ENCODE measurements around the gene CCDC92B. TPM values are rescaled to one million over a fixed set of nuclear protein-coding genes. Genes with fewer than 3 reads are reported as not detected.
A peak's percentile ranks its signal among the peaks of the same experiment; 100 is the strongest.

CCDC92B gene
- total and polyA plus RNA-seq, 2 of the 4 experiments (the other 2 are of a cell fraction): not detected

DNA sequence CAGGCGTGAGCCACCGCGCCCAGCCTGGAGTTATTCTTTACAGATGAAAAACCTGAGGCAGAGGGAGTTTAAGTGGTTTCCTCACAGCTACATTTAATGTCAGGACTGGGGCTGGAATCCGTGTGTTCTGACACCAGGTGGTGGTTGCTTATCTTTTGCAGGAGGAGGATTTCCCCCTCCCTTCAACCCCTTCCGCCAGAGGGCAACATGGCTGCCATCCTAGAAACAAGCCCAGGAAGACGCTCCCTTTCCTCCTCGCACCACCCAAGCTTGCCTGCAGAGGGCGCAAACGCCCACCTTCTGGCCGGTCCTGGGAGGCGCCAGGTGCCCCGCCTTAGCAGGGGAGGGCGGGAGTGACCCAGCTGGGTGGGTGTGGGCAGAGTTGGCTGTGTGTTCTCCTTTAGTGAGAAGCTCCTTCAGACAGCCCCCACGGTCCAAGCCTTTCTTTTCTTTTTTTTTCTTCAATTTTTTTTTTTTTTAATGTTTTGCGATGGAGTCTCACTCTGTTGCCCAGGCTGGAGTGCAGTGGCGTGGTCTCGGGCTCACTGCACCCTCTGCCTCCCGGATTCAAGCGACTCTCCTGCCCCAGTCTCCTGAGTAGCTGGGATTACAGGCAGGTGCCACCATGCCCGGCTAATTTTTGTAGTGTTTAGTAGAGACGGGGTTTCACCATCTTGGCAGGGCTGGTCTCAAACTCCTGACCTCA lies 36.9 kb upstream of the CCDC92B start:
- no CpG with 5 or more reads among the region's 21 CpGs for WGBS, 2 experiments (ENCODE audit: extremely low coverage in 2 of 2, insufficient read length in 1 of 2)
- in situ Hi-C loops (cut with MboI; ENCODE audit: low sequenced_read_pairs) (no loop called here), intact Hi-C loops (cut with micrococcal nuclease) (no loop called here), dilution Hi-C loops (cut with HindIII; ENCODE audit: low sequenced_read_pairs, unreplicated experiment) (no loop called here)
- no peaks in the 10 kb centered on the region for H4K20me1 ChIP-seq (ENCODE audit: insufficient read depth, low read length)
- H2BK120ac ChIP-seq (ENCODE audit: low read depth, low read length): no peak overlapping the region
- no peak overlapping the region for H4K91ac ChIP-seq (ENCODE audit: insufficient read depth, low read depth, low read length)
- H3K4me1 ChIP-seq (ENCODE audit: control insufficient read depth, insufficient read depth, low read length): no peaks in the 10 kb centered on the region
- no peak overlapping the region for H3K4me3 ChIP-seq (ENCODE audit: insufficient read depth, low read depth, low read length)
- no TSS peak for BruUV-seq (replicated peaks)
- no peak for TF ChIP-seq MXI1 (IDR thresholded peaks at IDR 0.05; ENCODE audit: borderline replicate concordance, low read depth, low read length)
- TF ChIP-seq, protein P1, sequence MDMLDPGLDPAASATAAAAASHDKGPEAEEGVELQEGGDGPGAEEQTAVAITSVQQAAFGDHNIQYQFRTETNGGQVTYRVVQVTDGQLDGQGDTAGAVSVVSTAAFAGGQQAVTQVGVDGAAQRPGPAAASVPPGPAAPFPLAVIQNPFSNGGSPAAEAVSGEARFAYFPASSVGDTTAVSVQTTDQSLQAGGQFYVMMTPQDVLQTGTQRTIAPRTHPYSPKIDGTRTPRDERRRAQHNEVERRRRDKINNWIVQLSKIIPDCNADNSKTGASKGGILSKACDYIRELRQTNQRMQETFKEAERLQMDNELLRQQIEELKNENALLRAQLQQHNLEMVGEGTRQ (IDR thresholded peaks at IDR 0.05; ENCODE audit: low read depth, low read length): no peak
- peak; percentile 55 for TF ChIP-seq RAD21 (IDR thresholded peaks at IDR 0.05; ENCODE audit: low read length)
- TF ChIP-seq, protein P2, sequence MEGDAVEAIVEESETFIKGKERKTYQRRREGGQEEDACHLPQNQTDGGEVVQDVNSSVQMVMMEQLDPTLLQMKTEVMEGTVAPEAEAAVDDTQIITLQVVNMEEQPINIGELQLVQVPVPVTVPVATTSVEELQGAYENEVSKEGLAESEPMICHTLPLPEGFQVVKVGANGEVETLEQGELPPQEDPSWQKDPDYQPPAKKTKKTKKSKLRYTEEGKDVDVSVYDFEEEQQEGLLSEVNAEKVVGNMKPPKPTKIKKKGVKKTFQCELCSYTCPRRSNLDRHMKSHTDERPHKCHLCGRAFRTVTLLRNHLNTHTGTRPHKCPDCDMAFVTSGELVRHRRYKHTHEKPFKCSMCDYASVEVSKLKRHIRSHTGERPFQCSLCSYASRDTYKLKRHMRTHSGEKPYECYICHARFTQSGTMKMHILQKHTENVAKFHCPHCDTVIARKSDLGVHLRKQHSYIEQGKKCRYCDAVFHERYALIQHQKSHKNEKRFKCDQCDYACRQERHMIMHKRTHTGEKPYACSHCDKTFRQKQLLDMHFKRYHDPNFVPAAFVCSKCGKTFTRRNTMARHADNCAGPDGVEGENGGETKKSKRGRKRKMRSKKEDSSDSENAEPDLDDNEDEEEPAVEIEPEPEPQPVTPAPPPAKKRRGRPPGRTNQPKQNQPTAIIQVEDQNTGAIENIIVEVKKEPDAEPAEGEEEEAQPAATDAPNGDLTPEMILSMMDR (conservative IDR thresholded peaks at IDR 0.05; ENCODE audit: low read depth, low read length): peak; percentile 67
- no peak for TF ChIP-seq RCOR1 (IDR thresholded peaks at IDR 0.05; ENCODE audit: insufficient replicate concordance, low read length)
- TF ChIP-seq SMC3 (IDR thresholded peaks at IDR 0.05; ENCODE audit: low read depth, low read length): 0 out of 2 replicates have a peak, but pooled peaks have one; percentile 24
- no peak for TF ChIP-seq NFE2L2 (IDR thresholded peaks at IDR 0.05; ENCODE audit: low read depth, low read length)
- TF ChIP-seq MAFK (IDR thresholded peaks at IDR 0.05; ENCODE audit: low read depth, low read length): no peak
- peak; percentile 78; the same call in 1 of the 2 replicates for TF ChIP-seq MAZ (IDR thresholded peaks at IDR 0.05; ENCODE audit: borderline replicate concordance, low read depth, low read length)
- H2AK5ac ChIP-seq (ENCODE audit: low read depth, low read length): no peak overlapping the region
- no peak overlapping the region for H2BK15ac ChIP-seq (ENCODE audit: low read depth, low read length)
- H3K27me3 ChIP-seq (ENCODE audit: control insufficient read depth, insufficient read depth, low read length): peaks cover 3% of the 10 kb centered on the region
- H3K9me3 ChIP-seq (ENCODE audit: control insufficient read depth, insufficient read depth, low read length): peaks cover 3% of the 10 kb centered on the region
- peak overlapping the region; percentile 96; the same call in 1 of the 2 replicates for H4K5ac ChIP-seq (ENCODE audit: low read depth, low read length)
- no peak overlapping the region for H3K23ac ChIP-seq (ENCODE audit: low read depth, low read length)
- no peak overlapping the region for H2BK5ac ChIP-seq (ENCODE audit: low read depth, low read length, poor library complexity, severe bottlenecking)
- no peak overlapping the region for H3K14ac ChIP-seq (replicated peaks; ENCODE audit: low read depth, low read length)
- 0 out of 2 replicates have a peak overlapping the region, but pooled peaks have one; percentile 64 for H3K18ac ChIP-seq (ENCODE audit: low read depth, low read length)
- H3K27ac ChIP-seq (ENCODE audit: insufficient read depth, low read length): no peak overlapping the region
- H3K4me2 ChIP-seq (ENCODE audit: low read depth, low read length): peak overlapping the region; percentile 58; the same call in 1 of the 2 replicates
- DNase-seq: peak; percentile 69
- ChIA-PET CTCF (interaction anchor here (0.8 to 1.0 kb wide), 2 partner anchors 11 to 19 kb away, joined by 3 read pairs; no protein-coding TSS in a partner anchor), POLR2A (ENCODE audit: unreplicated experiment) (interaction anchor here (0.7 kb wide), 1 partner anchor 11 kb away, joined by 18 read pairs; no protein-coding TSS in a partner anchor)
- no peak overlapping the region for H3K56ac ChIP-seq (ENCODE audit: extremely low read depth, insufficient read depth, low read length)
- no peak overlapping the region for H2AK9ac ChIP-seq (replicated peaks; ENCODE audit: low read depth, low read length, poor library complexity)
- H2BK20ac ChIP-seq (ENCODE audit: low read depth, low read length): no peak overlapping the region
- no peak overlapping the region for H3K4ac ChIP-seq (ENCODE audit: low read depth, low read length)
- H3K9me1 ChIP-seq (ENCODE audit: insufficient read depth, low read length): no peaks in the 10 kb centered on the region
- H2AFZ ChIP-seq (replicated peaks; ENCODE audit: low read length, poor library complexity): peak overlapping the region; percentile 88
- 0 out of 4 replicates have a peak overlapping the region, but pooled peaks of 1 of the 2 experiments have one; percentile 66 for H4K8ac ChIP-seq (ENCODE audit: low read depth in 2 of 2, low read length in 2 of 2)
- no peak overlapping the region for H3K9ac ChIP-seq (ENCODE audit: low read depth, low read length)
- no peaks in the 10 kb centered on the region for H3K36me3 ChIP-seq (ENCODE audit: control insufficient read depth, insufficient read depth, low read length)
- H3K79me1 ChIP-seq (ENCODE audit: low read depth in 1 of 2, low read length in 2 of 2): no peaks in the 10 kb centered on the region
- ATAC-seq (ENCODE audit: low read depth): peak; percentile 96

All from IMR-90 (cell line).